Esophagus squamous epithelium (tissue), 5 donors: ENCODE results near the gene STEAP3. TPM values are rescaled to one million over a fixed set of nuclear protein-coding genes. Genes with fewer than 3 reads are reported as not detected.

Experiments
- DNase-seq: peaks from one replicate; lab custom pipeline; 2025; lab: John Stamatoyannopoulos, UW
- H3K27ac ChIP-seq, 4 donors: fragments of 200-600 bp; sonication (generic); one replicate each; pipeline ENCODE4 v1.5.1; 2016 to 2019; ENCODE audit warnings: mild to moderate bottlenecking in 1 of 4
- H3K27me3 ChIP-seq, 4 donors: fragments of 200-600 bp; sonication (generic); 1 replicate in 3 of 4; 2 replicates in 1 of 4; pipeline versions ENCODE4 v1.5.1 to v1.6.0; 2017 to 2021; ENCODE audit warnings: antibody characterized with exemption in 1 of 4
- H3K36me3 ChIP-seq, 3 donors: fragments of 200-600 bp; sonication (generic); one replicate each; pipeline ENCODE4 v1.5.1; 2016 to 2019
- H3K4me1 ChIP-seq, 3 donors: fragments of 200-600 bp; sonication (generic); one replicate each; pipeline ENCODE4 v1.5.1; 2017 to 2019
- H3K4me3 ChIP-seq, 4 donors: fragments of 200-600 bp; sonication (generic); 1 replicate in 3 of 4; 2 replicates in 1 of 4; pipeline ENCODE4 v1.5.1; 2016 to 2019; ENCODE audit warnings: mild to moderate bottlenecking in 2 of 4, moderate library complexity in 1 of 4
- H3K9me3 ChIP-seq, 3 donors: fragments of 200-600 bp; sonication (generic); one replicate each; pipeline ENCODE4 v1.5.1; 2016 to 2019
- POLR2A ChIP-seq, 4 donors: fragments of 450-650 bp; IDR thresholded peaks; one replicate each; pipeline ENCODE4 v1.6.1; 2017; ENCODE audit warnings: antibody characterized with exemption in 4 of 4, mild to moderate bottlenecking in 4 of 4, moderate library complexity in 3 of 4
- WGBS, 2 donors: methylation state at CpG; one replicate each; pipeline ENCODE4 v1.1.5; 2018; 5-methylcytosine and 5-hydroxymethylcytosine counted together
- intact Hi-C: fragments of 100-400 bp; cut with DNase I; formaldehyde crosslinking; loops from one replicate; pipeline ENCODE4 v1.15.0; 2022
- total RNA-seq, 4 donors: library from RNA; depleted of rRNA; stranded (reverse); fragments of >200 nt; gene quantifications; one replicate each; pipeline ENCODE4 v1.1.0, GENCODE V29; 2016
- TF ChIP-seq, protein P1 (sequence below), 6 experiments: fragments of 450-650 bp in 4 of 6; fragments of 200-600 bp in 2 of 6; sonication (generic) in 2 of 6; IDR thresholded peaks; one replicate each; pipeline ENCODE4 v1.5.1; 2016 to 2019; ENCODE audit warnings: antibody characterized with exemption in 6 of 6, mild to moderate bottlenecking in 4 of 6, moderate library complexity in 4 of 6
- donor health status: DM: yes; HTN: yes; CAD: no.

Gene STEAP3
- total RNA-seq, 4 donors from 2014 or later = 18.1 to 28.8 (median 25.7) TPM

DNA sequence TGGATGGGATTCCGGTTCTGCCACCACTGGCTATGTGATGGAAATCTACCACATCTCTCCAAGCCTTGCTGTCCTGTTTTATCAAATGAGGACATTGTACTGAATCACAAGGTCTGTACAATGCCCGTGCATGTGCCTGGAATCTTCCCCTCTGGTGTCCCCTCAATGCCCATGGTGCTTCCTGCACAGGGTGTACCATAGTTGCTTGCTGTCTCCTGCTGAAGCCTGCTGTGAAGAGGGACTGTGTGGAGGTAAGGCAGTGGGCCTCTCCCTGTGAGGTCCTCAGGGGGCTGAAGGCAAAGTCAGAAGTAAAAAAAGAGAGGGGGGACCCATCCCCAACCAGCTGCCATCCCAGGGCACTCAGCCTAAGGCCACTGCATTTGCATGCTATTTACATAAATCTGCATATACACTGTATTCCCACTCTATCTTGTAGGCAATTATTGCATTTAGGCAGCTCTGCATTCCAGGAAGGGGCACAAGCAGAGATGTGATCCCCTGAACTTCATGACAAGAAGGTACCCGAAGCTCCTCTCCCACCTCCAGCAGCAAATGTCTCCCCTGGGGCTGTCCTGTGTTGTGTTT is 9.1 kb upstream of the STEAP3 start:
- no peak for TF ChIP-seq POLR2A (IDR thresholded peaks at IDR 0.05)
- TF ChIP-seq, protein P1, sequence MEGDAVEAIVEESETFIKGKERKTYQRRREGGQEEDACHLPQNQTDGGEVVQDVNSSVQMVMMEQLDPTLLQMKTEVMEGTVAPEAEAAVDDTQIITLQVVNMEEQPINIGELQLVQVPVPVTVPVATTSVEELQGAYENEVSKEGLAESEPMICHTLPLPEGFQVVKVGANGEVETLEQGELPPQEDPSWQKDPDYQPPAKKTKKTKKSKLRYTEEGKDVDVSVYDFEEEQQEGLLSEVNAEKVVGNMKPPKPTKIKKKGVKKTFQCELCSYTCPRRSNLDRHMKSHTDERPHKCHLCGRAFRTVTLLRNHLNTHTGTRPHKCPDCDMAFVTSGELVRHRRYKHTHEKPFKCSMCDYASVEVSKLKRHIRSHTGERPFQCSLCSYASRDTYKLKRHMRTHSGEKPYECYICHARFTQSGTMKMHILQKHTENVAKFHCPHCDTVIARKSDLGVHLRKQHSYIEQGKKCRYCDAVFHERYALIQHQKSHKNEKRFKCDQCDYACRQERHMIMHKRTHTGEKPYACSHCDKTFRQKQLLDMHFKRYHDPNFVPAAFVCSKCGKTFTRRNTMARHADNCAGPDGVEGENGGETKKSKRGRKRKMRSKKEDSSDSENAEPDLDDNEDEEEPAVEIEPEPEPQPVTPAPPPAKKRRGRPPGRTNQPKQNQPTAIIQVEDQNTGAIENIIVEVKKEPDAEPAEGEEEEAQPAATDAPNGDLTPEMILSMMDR (IDR thresholded peaks at IDR 0.05) = no peak
- Histone ChIP-seq H3K4me3 (no peak overlapping the region), H3K27ac (no peak overlapping the region), H3K4me1 (peaks cover 8 to 29% (median 11%) of the 10 kb centered on the region in 3 donors), H3K36me3 (no peaks in the 10 kb centered on the region), H3K27me3 (no peaks in the 10 kb centered on the region), H3K9me3 (no peaks in the 10 kb centered on the region)
- intact Hi-C loops = no loop called here
- WGBS, 2 donors = 79 to 80% methylated on average over 2 to 3 of the region's 3 CpGs
- no peak for DNase-seq

DNA sequence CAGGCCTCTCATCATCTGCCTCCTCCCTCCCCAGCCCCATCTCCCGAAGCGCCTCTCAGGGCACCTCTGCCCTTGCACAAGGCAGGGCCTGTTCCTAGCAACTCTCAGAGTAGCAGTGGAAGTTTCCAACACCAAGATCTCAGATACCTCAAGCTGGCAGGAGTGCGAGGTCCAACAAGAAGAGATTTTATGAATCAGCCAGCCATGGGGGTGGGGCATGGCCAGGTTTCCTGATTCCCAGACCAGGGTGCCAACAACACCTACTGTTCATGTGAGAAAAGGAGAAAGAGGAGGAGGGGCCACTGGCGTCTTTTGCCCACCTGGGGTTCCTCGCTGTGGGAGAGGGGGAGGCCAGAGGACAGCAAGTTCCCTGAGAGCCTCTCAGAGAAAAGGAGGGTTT is 6.6 kb upstream of the STEAP3 start:
- TF ChIP-seq POLR2A (IDR thresholded peaks at IDR 0.05) = no peak
- TF ChIP-seq, protein P1 (IDR thresholded peaks at IDR 0.05) = no peak
- Histone ChIP-seq H3K36me3 (no peaks in the 10 kb centered on the region), H3K27ac (peak overlapping the region in 2 of 4 donors; percentile 49 to 65), H3K27me3 (no peaks in the 10 kb centered on the region), H3K4me3 (no peak overlapping the region), H3K9me3 (no peaks in the 10 kb centered on the region), H3K4me1 (peaks cover 8 to 33% (median 11%) of the 10 kb centered on the region in 3 donors)
- no peak for DNase-seq
- 43 to 51% methylated on average over 3 to 5 of the region's 5 CpGs for WGBS, 2 donors
- intact Hi-C loops = no loop called here

DNA sequence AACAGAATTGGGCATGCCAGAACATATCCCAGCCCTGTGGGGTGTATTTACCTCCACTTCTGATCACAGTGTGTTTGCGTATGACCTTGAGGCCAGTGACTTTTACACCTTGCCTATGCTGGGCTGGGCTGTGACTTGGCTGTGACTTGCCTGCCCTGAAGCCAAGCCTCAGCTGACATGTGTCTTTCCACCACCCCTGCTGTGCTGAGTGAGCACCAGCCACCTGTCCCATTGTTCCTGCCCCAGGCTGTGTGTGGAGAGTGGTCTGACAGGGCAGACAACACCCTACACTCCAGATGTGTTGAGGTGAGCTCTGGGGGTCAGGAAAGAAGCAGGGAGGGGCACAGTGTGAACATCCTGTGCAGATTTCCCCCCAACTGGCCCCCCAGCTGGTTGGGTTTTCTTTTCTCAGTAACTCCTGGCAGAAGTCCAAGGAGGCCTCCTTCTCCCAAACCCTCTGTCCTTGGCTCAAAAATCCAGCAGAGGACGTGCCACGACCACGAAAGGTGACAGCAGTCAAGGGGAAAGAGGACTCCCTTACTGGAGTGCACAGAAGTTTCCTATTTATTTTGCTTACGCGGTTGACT is 5.1 kb upstream of the STEAP3 start:
- Histone ChIP-seq H3K27me3 (no peaks in the 10 kb centered on the region), H3K9me3 (no peaks in the 10 kb centered on the region), H3K27ac (peak overlapping the region in 3 of 4 donors; percentile 7 to 65 (median 56)), H3K4me3 (no peak overlapping the region), H3K36me3 (no peaks in the 10 kb centered on the region), H3K4me1 (peaks cover 12 to 46% (median 16%) of the 10 kb centered on the region in 3 donors)
- 40 to 41% methylated on average over 5 to 6 of the region's 6 CpGs for WGBS, 2 donors
- TF ChIP-seq POLR2A (IDR thresholded peaks at IDR 0.05) = no peak
- TF ChIP-seq, protein P1 (IDR thresholded peaks at IDR 0.05) = peak in 2 of 6 experiments; percentile 32 to 40
- DNase-seq = no peak
- intact Hi-C loops = no loop called here

DNA sequence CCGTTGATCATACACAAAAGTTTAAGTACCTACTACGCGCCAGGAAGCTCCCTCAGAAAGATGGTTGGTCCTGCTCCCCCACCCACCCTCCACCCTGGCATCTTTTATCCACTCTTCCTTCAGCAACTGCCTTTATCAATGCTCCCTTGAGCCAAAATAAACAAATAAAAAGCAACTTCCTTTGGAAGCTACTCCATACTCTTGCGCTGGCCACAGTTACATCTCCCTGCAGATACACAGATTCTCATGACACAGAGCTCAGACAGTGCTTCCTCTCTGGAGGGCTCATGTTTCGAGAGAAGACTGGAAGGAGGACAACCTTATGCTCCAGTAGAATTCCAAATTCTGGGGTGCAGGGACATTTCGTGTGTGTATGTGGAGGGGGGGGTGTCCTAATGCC is 3.8 kb upstream of the STEAP3 start:
- H3K27me3 ChIP-seq = peaks cover 0 to 10% (median 0%) of the 10 kb centered on the region in 4 donors
- no peaks in the 10 kb centered on the region for H3K36me3 ChIP-seq
- H3K9me3 ChIP-seq = no peaks in the 10 kb centered on the region
- no peak overlapping the region for H3K4me3 ChIP-seq
- 45 to 62% methylated on average over 5 to 6 of the region's 6 CpGs for WGBS, 2 donors
- TF ChIP-seq, protein P1 (IDR thresholded peaks at IDR 0.05) = no peak
- no peak for TF ChIP-seq POLR2A (IDR thresholded peaks at IDR 0.05)
- no peak for DNase-seq
- intact Hi-C loops = no loop called here
- no peak overlapping the region for H3K27ac ChIP-seq
- peaks cover 22 to 59% (median 24%) of the 10 kb centered on the region in 3 donors for H3K4me1 ChIP-seq

DNA sequence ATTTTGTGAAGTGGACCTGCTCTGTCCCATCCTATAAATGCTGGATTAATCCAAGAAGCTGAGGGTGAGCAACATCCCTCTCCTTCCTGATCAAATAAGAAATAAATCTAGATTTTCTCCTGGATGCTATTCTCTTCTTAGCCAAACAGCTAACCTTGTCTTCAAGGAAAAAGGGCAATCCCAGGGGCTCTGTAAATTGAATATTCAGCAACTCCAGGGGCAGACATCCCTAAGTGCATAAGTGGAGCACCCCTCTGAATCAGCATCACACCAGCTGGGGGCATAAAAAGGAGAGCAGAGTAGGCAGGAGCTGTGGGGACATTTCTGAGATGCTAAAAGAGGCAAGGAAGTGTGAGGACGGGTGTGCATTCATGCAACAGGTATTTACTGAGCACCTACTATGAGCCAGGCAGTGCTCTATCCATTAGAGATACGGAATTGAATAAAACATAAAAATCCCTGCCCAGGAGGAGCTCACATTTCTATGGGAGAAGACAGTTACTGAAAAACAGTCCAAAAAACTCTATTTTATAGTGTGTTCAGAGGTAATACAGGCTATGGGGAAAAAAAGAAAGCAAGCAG is 2.8 kb upstream of the STEAP3 start:
- TF ChIP-seq, protein P1 (IDR thresholded peaks at IDR 0.05) = no peak
- TF ChIP-seq POLR2A (IDR thresholded peaks at IDR 0.05) = no peak
- Histone ChIP-seq H3K9me3 (no peaks in the 10 kb centered on the region), H3K4me3 (no peak overlapping the region), H3K4me1 (peaks cover 22 to 67% (median 25%) of the 10 kb centered on the region in 3 donors), H3K27ac (no peak overlapping the region), H3K27me3 (peaks cover 0 to 10% (median 0%) of the 10 kb centered on the region in 4 donors), H3K36me3 (no peaks in the 10 kb centered on the region)
- intact Hi-C loops = no loop called here
- no peak for DNase-seq
- 78 to 98% methylated on average over 2 of the region's 2 CpGs for WGBS, 2 donors
